Ovary (tissue), 3 donors: ENCODE data around the gene CD2.

Experiments
- EP300 ChIP-seq: sonication (generic); formaldehyde crosslinking; IDR thresholded peaks from one replicate; pipeline ENCODE4 v1.6.1; 2017; ENCODE audit warnings: antibody characterized with exemption
- TF ChIP-seq, protein P1 (sequence below), 3 donors: fragments of 450-650 bp in 2 of 3; fragments of 200-600 bp in 1 of 3; IDR thresholded peaks; one replicate each; pipeline versions ENCODE4 v1.5.1 to v1.8.0; 2016 to 2022; ENCODE audit warnings: antibody characterized with exemption in 3 of 3, mild to moderate bottlenecking in 1 of 3
- donor health status: DM: no; HTN: no; CAD: no.

- no peak for TF ChIP-seq EP300
- TF ChIP-seq, protein P1, sequence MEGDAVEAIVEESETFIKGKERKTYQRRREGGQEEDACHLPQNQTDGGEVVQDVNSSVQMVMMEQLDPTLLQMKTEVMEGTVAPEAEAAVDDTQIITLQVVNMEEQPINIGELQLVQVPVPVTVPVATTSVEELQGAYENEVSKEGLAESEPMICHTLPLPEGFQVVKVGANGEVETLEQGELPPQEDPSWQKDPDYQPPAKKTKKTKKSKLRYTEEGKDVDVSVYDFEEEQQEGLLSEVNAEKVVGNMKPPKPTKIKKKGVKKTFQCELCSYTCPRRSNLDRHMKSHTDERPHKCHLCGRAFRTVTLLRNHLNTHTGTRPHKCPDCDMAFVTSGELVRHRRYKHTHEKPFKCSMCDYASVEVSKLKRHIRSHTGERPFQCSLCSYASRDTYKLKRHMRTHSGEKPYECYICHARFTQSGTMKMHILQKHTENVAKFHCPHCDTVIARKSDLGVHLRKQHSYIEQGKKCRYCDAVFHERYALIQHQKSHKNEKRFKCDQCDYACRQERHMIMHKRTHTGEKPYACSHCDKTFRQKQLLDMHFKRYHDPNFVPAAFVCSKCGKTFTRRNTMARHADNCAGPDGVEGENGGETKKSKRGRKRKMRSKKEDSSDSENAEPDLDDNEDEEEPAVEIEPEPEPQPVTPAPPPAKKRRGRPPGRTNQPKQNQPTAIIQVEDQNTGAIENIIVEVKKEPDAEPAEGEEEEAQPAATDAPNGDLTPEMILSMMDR (IDR thresholded peaks at IDR 0.05): no peak
Measured at GRCh38 chr1:116754198-116754977, at the start of gene CD2.
